ENCODE measurements around the gene HEPACAM.

Gene HEPACAM

GRCh38 chr11:124889191-124890091 lies 46.4 kb downstream of the HEPACAM start:
- DNase-seq (ENCODE audit: insufficient read length) (no peak), FAIRE-seq (no peak)
- no peak for TF ChIP-seq TAF1 (IDR thresholded peaks at IDR 0.05; ENCODE audit: borderline replicate concordance, low read depth, low read length)
- TF ChIP-seq POLR2AphosphoS5 (IDR thresholded peaks at IDR 0.05; ENCODE audit: low read depth, low read length): no peak
- no peak for TF ChIP-seq POLR2A (IDR thresholded peaks at IDR 0.05; ENCODE audit: low read depth, low read length)

GRCh38 chr11:124887667-124888013 lies 48.2 kb downstream of the HEPACAM start:
- no peak for FAIRE-seq

GRCh38 chr11:124886978-124887666 lies 48.7 kb downstream of the HEPACAM start:
- TF ChIP-seq POLR2AphosphoS5 (IDR thresholded peaks at IDR 0.05; ENCODE audit: low read depth, low read length) (no peak), POLR2A (IDR thresholded peaks at IDR 0.05; ENCODE audit: low read depth, low read length) (no peak), TAF1 (IDR thresholded peaks at IDR 0.05; ENCODE audit: borderline replicate concordance, low read depth, low read length) (no peak)
- DNase-seq (ENCODE audit: insufficient read length) (no peak), FAIRE-seq (no peak)

More at GRCh38 chr11:124887667-124888013, 48.2 kb downstream of the HEPACAM start:
- TF ChIP-seq TAF1 (IDR thresholded peaks at IDR 0.05; ENCODE audit: borderline replicate concordance, low read depth, low read length) (no peak), POLR2A (IDR thresholded peaks at IDR 0.05; ENCODE audit: low read depth, low read length) (no peak), POLR2AphosphoS5 (IDR thresholded peaks at IDR 0.05; ENCODE audit: low read depth, low read length) (no peak)
- DNase-seq (ENCODE audit: insufficient read length): no peak

- no peak for FAIRE-seq
- DNase-seq (ENCODE audit: insufficient read length): no peak
These were observed 49.4 kb downstream of the HEPACAM start for GRCh38 chr11:124886476-124886875.

GRCh38 chr11:124884869-124885479 lies 50.9 kb downstream of the HEPACAM start:
- TF ChIP-seq TAF1 (IDR thresholded peaks at IDR 0.05; ENCODE audit: borderline replicate concordance, low read depth, low read length) (no peak), POLR2A (IDR thresholded peaks at IDR 0.05; ENCODE audit: low read depth, low read length) (no peak), POLR2AphosphoS5 (IDR thresholded peaks at IDR 0.05; ENCODE audit: low read depth, low read length) (no peak)
- no peak for DNase-seq (ENCODE audit: insufficient read length)
- FAIRE-seq: no peak

More at GRCh38 chr11:124886476-124886875, 49.4 kb downstream of the HEPACAM start:
- TF ChIP-seq POLR2A (IDR thresholded peaks at IDR 0.05; ENCODE audit: low read depth, low read length) (no peak), POLR2AphosphoS5 (IDR thresholded peaks at IDR 0.05; ENCODE audit: low read depth, low read length) (no peak), TAF1 (IDR thresholded peaks at IDR 0.05; ENCODE audit: borderline replicate concordance, low read depth, low read length) (no peak)

GRCh38 chr11:124884340-124884739 lies 51.5 kb downstream of the HEPACAM start:
- DNase-seq (ENCODE audit: insufficient read length) (no peak), FAIRE-seq (no peak)
- TF ChIP-seq TAF1 (IDR thresholded peaks at IDR 0.05; ENCODE audit: borderline replicate concordance, low read depth, low read length) (no peak), POLR2A (IDR thresholded peaks at IDR 0.05; ENCODE audit: low read depth, low read length) (no peak), POLR2AphosphoS5 (IDR thresholded peaks at IDR 0.05; ENCODE audit: low read depth, low read length) (no peak)

GRCh38 chr11:124882339-124883071 lies 53.3 kb downstream of the HEPACAM start:
- no peak for FAIRE-seq
- TF ChIP-seq POLR2A (IDR thresholded peaks at IDR 0.05; ENCODE audit: low read depth, low read length): no peak
- TF ChIP-seq TAF1 (IDR thresholded peaks at IDR 0.05; ENCODE audit: borderline replicate concordance, low read depth, low read length): no peak
- TF ChIP-seq POLR2AphosphoS5 (IDR thresholded peaks at IDR 0.05; ENCODE audit: low read depth, low read length): no peak
- no peak for DNase-seq (ENCODE audit: insufficient read length)

GRCh38 chr11:124880958-124881357 lies 54.9 kb downstream of the HEPACAM start:
- TF ChIP-seq POLR2AphosphoS5 (IDR thresholded peaks at IDR 0.05; ENCODE audit: low read depth, low read length) (no peak), TAF1 (IDR thresholded peaks at IDR 0.05; ENCODE audit: borderline replicate concordance, low read depth, low read length) (no peak), POLR2A (IDR thresholded peaks at IDR 0.05; ENCODE audit: low read depth, low read length) (no peak)
- FAIRE-seq (no peak), DNase-seq (ENCODE audit: insufficient read length) (no peak)

- FAIRE-seq (no peak), DNase-seq (ENCODE audit: insufficient read length) (no peak)
- no peak for TF ChIP-seq POLR2AphosphoS5 (IDR thresholded peaks at IDR 0.05; ENCODE audit: low read depth, low read length)
- TF ChIP-seq TAF1 (IDR thresholded peaks at IDR 0.05; ENCODE audit: borderline replicate concordance, low read depth, low read length): no peak
- no peak for TF ChIP-seq POLR2A (IDR thresholded peaks at IDR 0.05; ENCODE audit: low read depth, low read length)
These were observed 55.6 kb downstream of the HEPACAM start for GRCh38 chr11:124880290-124880611.

- DNase-seq (ENCODE audit: insufficient read length) (no peak), FAIRE-seq (no peak)
- TF ChIP-seq TAF1 (IDR thresholded peaks at IDR 0.05; ENCODE audit: borderline replicate concordance, low read depth, low read length): no peak
- no peak for TF ChIP-seq POLR2A (IDR thresholded peaks at IDR 0.05; ENCODE audit: low read depth, low read length)
- no peak for TF ChIP-seq POLR2AphosphoS5 (IDR thresholded peaks at IDR 0.05; ENCODE audit: low read depth, low read length)
These were observed 56.2 kb downstream of the HEPACAM start for GRCh38 chr11:124879493-124880289.

Measured in GM12892 (cell line).